ENCODE measurements around the gene CBS. TPM values are rescaled to one million over a fixed set of nuclear protein-coding genes. Genes with fewer than 3 reads are reported as not detected.
"Not testable (repeated sequence)": the region's sequence is repeated elsewhere in the genome, so short reads cannot be mapped to it uniquely, and the experiment has no call there.

CBS gene
- 85.9 TPM for polyA plus RNA-seq (2013, experiment 1 of 2; ENCODE audit: insufficient read length)
- 49.6 TPM for polyA plus RNA-seq (2013, experiment 2 of 2; ENCODE audit: insufficient read length)

DNA sequence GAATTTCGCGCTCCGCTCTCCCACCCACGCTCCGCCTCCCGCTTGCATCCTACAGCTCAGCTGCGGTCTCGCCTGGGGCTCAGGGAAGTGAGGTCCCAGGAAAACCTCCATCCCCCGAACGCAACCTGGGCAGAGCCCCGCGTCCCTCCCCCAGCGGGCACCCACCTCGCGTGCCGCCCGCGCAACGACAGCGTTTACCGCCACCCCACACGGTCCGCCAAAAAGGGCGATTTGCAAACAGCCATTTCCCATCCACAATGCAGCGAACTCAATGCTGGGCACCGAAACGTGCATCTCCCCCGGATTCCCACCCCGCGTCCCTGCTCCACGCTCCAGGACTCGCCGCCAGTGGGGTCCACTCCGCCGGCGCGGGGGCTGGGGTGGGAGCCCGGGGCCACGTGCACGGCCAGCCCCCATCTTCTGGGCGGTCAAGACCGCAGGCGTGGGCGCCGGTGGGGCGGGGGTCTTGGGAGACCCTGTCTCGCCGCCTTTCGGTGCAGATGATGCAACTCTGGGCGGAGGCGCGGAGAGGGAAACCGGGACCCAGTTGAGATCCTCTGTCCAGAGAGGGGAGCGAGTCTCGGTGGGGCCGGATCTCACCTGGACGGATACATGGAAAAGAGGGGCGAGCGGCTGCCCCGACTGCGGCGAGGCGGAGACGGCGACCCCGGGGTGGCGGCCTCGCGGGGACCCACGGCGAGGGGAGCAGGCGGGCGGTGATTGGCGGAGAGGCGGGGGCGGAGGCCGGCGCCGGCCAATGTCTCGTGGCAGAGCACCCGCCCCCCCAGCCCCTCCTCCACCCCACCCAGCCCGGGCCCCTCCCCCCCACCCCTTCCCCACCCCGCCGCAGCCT, at the start of gene CBS:
Gene CBS, minus strand, starts transcription at position 666 of the 853 bp plus-strand sequence. CDS start 3,642 bp downstream, outside the sequence.
- DNase-seq, result not testable (repeated sequence)

DNA sequence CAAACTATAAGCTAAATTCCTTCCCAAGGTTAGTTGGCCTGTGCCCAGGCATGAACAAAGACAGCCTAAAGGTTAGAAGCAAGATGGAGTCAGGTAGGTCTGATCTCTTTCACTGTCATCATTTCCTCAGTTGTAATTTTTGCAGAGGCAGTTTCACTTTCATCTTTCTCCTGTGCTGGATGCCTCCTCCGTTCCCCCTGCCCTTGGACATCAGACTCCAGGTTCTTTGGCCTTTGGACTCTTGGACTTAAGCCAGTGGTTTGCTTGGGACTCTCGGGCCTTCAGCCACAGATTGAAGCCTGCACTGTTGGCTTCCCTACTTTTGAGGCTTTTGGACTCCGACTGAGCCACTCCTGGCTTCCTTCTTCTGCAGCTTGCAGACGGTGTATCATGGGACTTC, 40.3 kb upstream of the CBS start:
- not testable (repeated sequence) for DNase-seq

DNA sequence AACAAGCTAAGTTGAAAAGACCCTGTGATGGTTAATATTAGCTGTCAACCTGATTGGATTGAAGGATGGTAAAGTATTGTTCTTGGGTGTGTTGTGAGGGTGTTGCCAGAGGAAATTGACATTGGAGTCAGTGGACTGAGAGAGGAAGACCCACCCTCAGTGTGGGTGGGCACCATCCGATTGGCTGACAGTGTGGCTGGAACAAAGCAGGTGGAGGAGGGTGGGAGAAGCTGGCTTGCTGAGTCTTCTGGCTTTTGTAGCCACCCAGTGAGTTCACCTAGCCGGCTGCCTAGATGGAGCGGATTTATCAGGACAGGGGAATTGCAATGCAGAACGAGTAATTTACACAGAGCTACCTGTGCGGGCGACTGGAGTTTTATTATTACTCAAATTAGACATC, 38.8 kb upstream of the CBS start:
- not testable (repeated sequence) for DNase-seq

DNA sequence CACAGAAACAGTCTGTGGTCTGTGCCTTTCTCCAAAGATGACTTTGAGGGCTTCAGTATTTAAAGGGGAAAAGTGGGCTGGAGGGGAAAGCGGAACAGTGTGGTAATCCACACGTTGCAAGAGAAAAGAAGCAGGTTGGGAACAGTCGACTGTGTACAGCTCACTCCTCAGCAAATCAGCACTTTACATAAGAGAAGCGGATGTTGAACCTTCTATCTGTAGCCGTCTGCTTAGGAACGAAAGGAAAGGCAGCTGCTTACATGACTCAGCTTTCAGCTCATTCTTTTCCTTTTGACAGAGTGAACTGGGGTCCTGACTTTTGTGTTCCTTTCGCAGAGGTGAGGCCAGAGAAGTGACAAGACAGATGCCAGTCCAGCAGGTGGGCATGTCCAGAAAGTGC, 33.4 kb upstream of the CBS start:
- not testable (repeated sequence) for DNase-seq

DNA sequence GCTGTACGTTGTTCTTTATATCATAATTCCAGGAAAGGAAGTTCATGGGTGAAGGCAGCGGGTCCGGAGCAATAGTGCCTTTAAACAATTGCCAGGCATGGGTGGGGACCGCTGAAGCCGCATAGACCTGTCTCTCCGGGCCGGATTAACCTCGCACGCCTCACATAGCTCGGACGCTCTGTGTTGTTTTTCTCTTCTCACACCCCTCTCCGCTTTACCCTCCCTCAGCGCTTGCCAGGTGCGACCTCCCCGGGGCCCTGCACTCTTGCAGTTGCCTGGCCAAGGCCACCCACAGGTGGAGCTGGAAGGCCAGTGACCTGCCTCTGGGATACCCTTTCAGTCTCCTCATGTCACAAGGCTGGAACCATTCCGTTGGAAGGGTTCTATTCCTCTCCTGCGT, 32.5 kb upstream of the CBS start:
- DNase-seq, result not testable (repeated sequence)

DNA sequence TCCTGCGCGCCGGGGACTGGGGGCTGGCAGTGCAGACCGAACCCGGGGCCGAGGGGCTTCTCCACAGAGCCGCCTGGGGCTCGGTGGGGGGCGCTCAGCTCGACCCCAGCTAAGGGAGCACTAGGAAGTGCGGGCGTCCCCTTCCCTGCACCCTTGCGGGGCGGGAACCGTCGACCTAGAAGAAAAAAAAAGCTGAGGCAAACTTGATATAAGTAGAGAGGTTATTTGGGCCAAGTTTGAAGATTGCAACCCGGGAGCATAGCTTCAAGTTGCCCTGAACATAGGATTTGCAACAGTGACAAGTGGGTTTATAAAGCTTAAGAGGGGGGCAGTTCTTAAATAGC, 32.1 kb upstream of the CBS start:
- not testable (repeated sequence) for DNase-seq

DNA sequence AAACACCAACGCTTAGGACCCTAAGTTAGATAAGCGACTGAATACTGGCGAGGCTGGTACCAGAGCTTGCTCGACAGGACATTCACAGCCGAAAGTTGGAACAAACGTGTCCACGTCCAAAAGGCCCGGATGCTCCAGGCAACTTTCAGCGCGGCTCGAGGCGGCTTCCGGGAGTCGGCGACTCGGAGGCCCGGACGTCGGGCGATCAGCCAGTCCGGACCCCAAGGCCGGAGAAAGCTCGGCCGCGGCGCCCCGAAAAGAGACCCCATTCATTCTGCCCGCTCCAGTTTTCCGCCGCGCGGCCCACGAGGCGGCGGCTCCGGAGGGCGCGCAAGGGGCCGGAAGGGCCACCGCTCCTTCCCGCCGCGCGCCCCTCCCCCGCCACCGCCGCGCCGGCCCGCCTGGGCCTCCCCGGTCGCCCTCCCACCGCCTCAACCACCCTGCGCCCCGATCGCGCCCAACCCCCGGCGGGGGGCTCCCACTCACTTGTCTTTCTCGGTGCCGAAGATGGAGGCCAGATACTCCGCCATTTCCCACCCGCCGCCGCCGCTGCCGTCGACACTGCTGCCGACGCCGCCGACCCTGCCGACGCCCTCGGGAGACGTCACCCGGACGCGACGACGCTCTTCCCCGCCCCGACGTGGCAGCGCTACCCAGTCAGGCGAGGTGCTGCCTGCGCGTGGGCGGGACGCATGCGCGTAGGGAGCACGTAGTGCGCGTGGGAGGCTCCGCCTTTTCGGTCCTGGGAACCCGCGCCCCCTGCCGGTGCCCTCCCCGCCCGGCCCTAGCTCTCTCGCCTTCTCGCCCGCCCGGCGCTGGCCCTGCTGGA, 31.5 kb upstream of the CBS start, which contains the start of gene U2AF1:
Gene U2AF1, minus strand, starts transcription at position 606 of the 829 bp plus-strand sequence. Its CDS starts 76 bp downstream, at position 530.
- peak; percentile 4 for DNase-seq

DNA sequence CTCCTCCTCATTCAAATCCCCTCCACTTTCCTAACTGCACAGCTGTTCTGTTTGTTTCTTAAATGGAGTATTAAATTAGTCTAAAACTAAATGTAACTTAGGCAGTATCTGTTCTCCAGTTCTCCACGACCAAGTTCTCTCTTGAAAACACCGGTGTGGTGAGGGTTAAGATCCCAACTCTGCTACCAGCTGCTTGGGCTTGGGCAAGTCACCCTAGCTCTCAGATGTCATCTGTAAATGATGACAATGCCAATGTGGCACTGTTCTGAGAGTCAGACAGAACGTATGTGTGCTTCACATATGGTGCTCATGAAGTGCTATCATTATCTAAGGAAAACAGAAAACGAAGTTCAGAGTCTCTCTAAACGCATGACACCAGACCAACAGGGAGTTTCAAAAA, 29.0 kb upstream of the CBS start:
- not testable (repeated sequence) for DNase-seq

DNA sequence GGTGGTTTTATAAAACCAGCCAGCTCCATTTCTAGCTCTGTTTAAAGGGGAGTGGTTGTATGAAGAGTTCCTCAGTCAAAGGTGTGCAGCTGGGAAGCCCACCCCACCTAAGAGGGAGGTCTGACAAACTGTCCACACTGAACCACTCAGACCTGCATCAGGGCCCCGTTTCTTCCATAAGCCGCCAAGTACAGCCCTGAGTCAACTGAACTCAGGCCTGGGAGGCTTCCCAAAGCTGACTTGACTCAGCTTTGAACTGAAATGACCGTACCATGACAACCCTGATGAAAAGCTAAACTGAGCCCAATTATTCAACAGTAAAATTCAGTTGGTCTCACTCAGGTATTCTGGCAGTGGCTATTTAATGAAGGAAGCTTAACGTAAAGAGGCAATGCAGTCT, 26.6 kb upstream of the CBS start:
- not testable (repeated sequence) for DNase-seq

DNA sequence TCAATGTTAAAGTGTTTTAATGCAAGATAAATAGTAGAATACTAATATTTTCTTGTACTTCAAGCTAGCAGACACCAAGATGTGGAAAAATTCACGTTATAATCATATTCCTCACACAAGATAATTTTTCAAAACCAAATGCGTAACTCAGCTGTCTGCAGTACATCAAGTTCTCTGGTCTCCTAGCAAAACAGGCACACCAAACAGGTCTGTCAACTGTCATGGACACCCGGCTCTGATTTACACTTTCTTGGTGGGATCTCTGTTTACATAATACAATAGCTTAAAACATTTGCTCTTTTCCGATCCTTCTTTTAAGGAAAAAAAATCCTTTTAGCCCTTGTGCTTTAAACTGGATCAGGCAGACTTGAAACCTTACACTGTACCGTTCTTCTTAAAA, 26.0 kb upstream of the CBS start:
- not testable (repeated sequence) for DNase-seq

DNA sequence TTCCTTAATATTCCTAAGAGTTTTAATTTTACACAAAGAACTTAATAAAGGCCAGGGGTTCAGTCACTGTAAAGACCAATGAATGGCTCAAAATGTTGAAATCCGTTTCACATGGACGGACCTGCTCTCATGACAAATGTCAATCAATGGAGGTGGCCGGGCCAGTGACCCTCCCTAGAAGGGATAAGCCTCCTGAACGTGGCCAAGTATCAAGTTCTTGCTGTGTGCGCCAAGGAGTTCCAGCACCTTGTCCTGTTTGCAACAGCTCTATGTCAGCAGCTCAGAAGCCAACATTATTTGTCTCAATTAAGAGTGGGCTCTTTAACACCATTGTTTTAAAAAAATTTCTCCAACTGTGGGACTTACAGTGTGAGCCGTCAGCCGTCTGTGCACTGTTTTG, 25.4 kb upstream of the CBS start:
- DNase-seq, result not testable (repeated sequence)

DNA sequence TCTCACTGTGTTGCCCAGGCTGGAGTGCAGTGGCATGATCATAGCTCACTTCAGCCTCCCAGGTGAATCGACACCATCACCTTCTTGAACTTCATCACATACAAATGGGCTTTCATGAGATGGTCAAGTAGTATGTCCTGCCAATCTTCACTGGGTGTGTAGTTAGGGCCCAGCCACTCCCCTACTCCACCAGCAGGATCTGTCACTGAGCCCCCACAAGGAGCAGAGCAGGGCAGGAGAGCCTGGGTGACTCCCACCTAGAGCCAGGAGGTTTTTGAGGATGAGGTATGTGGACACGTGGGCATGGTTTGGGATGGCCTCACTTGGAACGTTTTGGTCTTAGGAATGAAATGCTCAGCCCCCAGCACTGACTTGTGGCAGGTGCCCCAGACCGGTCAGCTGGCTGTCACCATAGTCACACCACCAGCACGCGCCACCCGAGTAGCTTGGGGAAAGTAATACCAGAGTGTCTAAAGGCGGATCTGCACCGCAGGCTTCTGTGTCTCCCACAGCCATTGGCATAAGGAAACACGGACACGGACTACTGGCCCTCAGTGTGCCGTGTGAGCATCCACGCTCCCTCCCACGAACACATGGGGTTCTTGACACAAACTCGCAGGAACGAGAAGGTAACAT, 16.5 kb upstream of the CBS start:
- DNase-seq, result not testable (repeated sequence)

DNA sequence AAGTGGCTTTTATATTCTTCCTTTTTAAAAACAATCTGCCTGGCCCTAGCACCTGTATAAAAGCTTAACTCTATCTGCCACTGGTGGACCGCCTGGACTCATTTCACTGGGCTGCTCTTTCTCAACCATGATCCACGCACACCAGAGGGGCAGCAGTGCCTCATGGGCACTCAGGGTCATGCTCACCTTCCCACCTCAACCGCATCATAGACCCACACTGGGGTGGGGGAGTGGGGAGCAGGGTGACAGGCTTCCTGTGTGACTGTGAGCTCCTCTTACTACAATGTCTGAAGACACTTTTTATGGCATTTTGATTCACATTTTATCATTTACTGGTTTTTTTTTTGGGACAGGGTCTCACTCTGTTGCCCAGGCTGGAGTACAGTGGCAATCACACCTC, 15.3 kb upstream of the CBS start:
- DNase-seq, result not testable (repeated sequence)

DNA sequence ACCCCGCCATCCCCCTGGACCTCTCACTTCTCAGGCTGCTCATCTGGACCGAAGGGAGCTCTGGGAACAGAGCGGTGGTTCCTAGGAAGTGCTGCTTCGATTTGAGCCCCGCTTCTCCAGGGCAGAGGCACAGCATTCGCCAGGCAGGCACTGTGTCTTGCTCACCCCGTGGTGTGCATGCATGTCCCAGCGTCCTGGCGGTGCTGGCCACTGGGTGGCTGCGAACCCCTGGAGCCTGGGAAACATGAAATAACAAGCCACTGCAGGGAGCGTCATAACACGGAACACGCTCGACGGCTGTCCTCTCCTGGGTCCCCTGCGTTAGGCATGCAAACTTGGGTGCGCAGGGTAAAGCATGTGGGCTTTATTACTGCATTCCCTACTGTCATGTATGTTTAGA, 13.8 kb upstream of the CBS start:
- not testable (repeated sequence) for DNase-seq

DNA sequence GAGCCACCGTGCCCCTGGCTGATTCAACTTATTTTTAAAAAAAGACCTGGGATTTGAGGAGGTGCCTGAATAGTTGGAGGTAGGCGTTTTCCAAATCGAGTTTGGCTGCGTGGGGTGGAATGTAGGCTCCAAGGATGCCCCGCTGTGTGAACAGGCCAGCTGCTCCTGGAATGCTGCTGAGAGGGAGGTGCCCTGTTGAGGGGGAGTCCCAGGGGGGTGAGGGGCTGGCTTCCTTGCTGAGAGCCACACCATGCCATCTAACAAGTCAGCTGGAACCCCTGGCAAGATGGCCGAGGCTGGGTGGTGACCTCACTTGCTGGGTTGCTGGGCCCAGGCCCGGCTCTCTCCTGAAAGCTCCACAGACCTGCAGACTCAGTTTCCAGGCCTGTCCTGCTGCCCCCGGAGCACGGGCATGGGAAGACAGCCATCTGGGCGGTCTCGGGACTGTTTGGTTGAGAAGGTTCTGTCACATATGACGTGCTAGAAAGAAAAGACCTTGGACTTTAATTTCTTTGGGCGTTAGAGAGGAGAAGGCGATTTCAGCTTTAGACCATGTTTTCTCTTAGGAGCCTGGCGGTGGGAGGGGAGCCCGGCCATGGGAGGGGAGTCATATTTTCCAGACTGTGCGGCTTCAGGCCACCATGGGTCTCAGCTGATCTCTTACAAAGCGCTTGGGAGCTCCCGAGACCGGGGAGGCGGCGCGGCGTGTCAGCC, 7.1 kb upstream of the CBS start:
- not testable (repeated sequence) for DNase-seq

DNA sequence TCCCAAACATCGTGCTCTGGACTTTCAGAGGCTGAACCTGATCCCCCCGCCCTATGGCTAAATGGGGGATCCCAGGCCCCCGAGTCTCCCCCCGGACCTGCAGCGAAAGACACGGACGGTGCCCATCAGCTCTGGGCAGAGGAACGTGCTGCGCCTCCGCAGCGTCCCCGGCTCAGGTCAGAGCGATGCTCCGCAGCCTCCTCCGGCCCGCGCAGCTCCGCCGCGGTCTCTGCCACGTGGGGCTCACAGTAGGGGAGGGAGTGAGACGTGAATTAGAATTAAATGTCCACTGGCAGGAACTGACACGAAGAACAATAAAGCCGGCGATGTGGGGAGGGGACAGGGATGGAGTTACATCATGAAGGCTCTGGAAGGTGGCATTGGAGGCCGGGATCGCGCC, 1.0 kb upstream of the CBS start:
- not testable (repeated sequence) for DNase-seq

DNA sequence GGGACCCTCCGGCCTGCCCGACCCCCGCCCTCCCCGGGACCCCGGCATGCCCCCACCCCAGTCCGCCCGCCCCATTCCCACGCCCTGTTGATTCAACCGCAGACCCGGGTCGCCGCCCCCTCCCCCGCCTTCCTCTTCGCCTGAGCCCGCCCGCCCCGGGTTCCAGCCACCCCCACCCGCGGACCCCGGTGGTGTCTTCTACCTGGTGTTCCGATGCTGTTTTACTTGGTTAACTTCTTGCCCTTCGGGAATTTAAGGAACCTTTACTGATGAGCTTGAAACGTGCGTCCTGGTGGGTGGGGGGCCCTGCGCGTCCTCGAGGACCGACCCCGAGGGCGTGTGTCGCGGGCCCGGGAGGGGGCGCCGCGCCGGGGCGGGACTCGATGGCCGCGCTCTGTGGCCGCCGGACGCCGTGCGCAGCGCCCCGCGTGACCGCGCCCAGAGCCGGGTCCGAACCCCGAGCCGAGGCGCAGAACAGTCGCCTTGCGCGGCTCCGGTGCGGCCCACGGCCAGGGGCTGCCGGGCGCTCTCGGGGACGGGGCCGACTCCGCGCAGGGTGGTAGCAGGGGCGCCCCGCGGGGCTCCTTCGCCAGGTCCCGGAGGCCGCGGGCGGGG, 495 bp upstream of the CBS start:
- DNase-seq, result not testable (repeated sequence)

DNA sequence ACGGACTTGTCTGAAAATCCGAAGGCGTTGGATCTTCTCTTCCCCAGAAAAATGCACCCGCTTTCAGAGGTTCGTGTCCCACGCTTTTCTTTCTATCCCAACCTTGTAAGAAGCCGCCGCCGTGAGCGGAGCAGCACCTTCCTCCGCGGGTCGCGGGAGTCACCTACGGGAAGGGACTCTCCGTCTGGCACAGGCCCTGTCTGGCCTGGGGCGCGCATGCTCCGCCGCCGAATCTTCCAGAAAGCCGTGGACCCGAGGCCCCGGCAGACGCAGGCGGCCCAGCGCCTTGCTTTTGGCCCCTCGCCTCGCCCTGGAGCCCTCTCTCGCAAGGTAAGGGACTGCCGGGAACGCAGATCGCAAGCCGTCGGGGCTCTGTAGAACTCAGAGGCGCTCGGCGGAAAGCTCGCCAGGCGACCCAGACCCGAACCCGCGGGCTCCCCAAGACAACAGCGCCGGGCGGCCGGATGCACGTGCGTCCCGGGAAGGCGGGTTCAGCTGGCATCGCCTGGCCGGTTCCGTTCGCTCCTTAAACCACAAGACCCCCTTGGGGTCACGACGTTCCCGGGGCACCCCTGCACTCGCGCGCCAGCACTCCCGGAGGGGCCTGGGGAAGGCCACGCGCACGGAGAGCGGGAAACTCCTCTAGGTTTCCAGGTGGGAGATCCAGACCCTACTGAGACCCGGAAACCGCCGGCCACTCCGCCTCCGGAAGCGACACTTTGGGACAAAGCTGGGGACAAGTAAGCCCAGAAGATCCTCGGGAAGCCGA, 1.1 kb downstream of the CBS start:
- DNase-seq, result not testable (repeated sequence)

DNA sequence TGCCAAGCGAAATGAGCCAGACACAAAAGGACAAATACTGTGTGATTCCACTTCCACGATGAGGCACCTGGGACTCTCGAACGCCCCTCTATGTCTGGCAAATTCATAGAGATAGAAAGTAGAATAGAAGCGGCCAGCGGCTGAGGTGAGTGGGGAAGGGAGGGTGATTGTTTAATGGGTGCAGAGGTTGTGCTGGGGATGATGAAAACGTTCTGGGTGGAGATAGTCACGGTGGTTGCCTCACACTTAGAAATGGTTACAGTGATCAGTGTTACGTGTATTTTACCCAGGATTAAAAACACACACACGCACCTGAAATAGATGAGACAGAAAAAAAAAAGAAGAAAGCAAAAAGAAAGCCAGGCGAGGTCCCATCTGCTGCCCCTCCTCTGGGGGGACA, 2.9 kb downstream of the CBS start:
- DNase-seq, result not testable (repeated sequence)

DNA sequence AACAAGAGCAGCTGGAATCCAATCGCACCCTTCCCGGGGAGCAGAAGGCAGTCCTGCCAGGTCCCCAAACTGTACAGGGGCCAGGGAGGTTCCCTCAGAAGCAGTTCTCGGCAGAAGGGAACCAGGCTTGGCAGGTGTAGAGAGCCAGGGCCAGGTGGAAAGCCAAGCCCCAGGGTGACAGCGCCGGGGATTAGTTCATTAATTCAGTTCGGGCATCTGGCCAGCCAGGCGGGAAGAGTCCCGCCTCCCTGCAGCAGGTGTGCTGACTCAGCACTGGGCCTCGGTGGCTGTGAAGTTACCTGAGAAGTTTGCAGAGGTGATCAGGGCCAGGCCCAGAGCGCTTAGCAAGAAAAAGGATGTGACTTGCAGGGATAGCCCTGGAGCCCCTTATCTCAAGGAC, 6.0 kb downstream of the CBS start:
- DNase-seq, result not testable (repeated sequence)

DNA sequence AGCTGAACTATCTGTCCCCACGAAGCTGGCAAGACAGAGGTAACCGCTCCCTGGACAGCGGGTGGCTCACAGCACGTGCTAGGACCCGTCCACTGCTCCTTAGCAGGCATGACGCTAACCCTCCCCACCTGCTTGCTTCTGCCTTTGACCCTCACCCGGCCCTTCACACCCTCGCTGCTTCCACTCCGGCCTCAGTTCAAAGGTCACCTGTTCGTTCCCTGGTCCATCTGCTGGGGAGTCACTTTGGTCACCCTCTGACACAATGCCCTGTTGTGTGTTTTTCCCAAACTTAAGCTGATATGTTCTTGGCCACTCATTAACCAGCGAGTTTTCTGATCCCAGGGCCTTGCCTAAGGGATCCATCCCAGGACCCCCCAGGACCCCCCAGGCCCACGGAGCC, 7.6 kb downstream of the CBS start:
- DNase-seq, result not testable (repeated sequence)
